HG03575 (cell line): ENCODE data around the gene SSTR4.
"Not testable (repeated sequence)": the region's sequence is repeated elsewhere in the genome, so short reads cannot be mapped to it uniquely, and the experiment has no call there.

Experiments
- ATAC-seq: cut with Tn5 transposase; IDR thresholded peaks from one replicate; pipeline ENCODE4 v1.9.1; 2021; ENCODE audit not compliant: unreplicated experiment, insufficient number of reproducible peaks, low FRiP score; ENCODE audit errors: extremely low read depth

Gene SSTR4

GRCh38 chr20:23034721-23035671 is at the start of gene SSTR4:
Gene SSTR4 (plus strand): TSS chr20:23035312. CDS start chr20:23035484, 172 bp downstream.
- ATAC-seq: no peak

GRCh38 chr20:22986601-22987000 is 48.5 kb upstream of the SSTR4 start:
- ATAC-seq: no peak

GRCh38 chr20:22991424-22991823 is 43.7 kb upstream of the SSTR4 start:
- ATAC-seq: not testable (repeated sequence)

GRCh38 chr20:22993823-22994222 is 41.3 kb upstream of the SSTR4 start:
- ATAC-seq: no peak

- ATAC-seq: no peak
Observed at GRCh38 chr20:22995923-22996322, 39.2 kb upstream of the SSTR4 start.

GRCh38 chr20:22998476-22998875 is 36.6 kb upstream of the SSTR4 start:
- ATAC-seq: no peak

- ATAC-seq: no peak
Observed at GRCh38 chr20:22999756-23000155, 35.4 kb upstream of the SSTR4 start.

GRCh38 chr20:23000232-23000947 is 34.7 kb upstream of the SSTR4 start:
- no peak for ATAC-seq

GRCh38 chr20:23002276-23002675 is 32.8 kb upstream of the SSTR4 start:
- ATAC-seq: no peak

GRCh38 chr20:23003077-23003635 is 32.0 kb upstream of the SSTR4 start:
- no peak for ATAC-seq

- ATAC-seq: no peak
Observed at GRCh38 chr20:23003881-23004460, 31.1 kb upstream of the SSTR4 start.

- no peak for ATAC-seq
Observed at GRCh38 chr20:23005776-23006175, 29.3 kb upstream of the SSTR4 start.

GRCh38 chr20:23007462-23007861 is 27.6 kb upstream of the SSTR4 start:
- ATAC-seq: no peak

GRCh38 chr20:23007886-23008655 is 27.0 kb upstream of the SSTR4 start:
- ATAC-seq: no peak

GRCh38 chr20:23008667-23009066 is 26.4 kb upstream of the SSTR4 start:
- no peak for ATAC-seq

- ATAC-seq: no peak
Observed at GRCh38 chr20:23009636-23010035, 25.5 kb upstream of the SSTR4 start.

- no peak for ATAC-seq
Observed at GRCh38 chr20:23010096-23010495, 25.0 kb upstream of the SSTR4 start.

- ATAC-seq: no peak
Observed at GRCh38 chr20:23011008-23011721, 23.9 kb upstream of the SSTR4 start.
